ENCODE measurements around the gene PPM1L.

GRCh38 chr3:160857476-160858119 is 101.6 kb downstream of the PPM1L start:
- no peak for TF ChIP-seq EZH2 (IDR thresholded peaks at IDR 0.05; ENCODE audit: borderline replicate concordance, low read length)
- no peak for TF ChIP-seq CTCF (IDR thresholded peaks at IDR 0.05; ENCODE audit: low read length)
